Neural crest cell (in vitro differentiated cells): ENCODE data around the gene OR2T34. TPM values are rescaled to one million over a fixed set of nuclear protein-coding genes. Genes with fewer than 3 reads are reported as not detected.

Experiments used
- DNase-seq: peaks from one replicate; pipeline ENCODE4 v3.0.0; 2021; ENCODE audit warnings: low read depth, mixed read lengths, low spot score
- H3K27ac Mint-ChIP-seq: one replicate; pipeline ENCODE4 v1.8.0; 2021; ENCODE audit warnings: mild to moderate bottlenecking, mixed read lengths; ENCODE audit not compliant: unreplicated experiment
- H3K27me3 Mint-ChIP-seq: 2 replicates; pipeline ENCODE4 v1.8.0; 2021; ENCODE audit warnings: low read depth, mild to moderate bottlenecking, mixed read lengths
- H3K36me3 Mint-ChIP-seq: 2 replicates; pipeline ENCODE4 v1.8.0; 2021; ENCODE audit warnings: low read depth, mild to moderate bottlenecking, mixed read lengths
- H3K4me1 Mint-ChIP-seq: 2 replicates; pipeline ENCODE4 v1.8.0; 2021; ENCODE audit warnings: mixed read lengths
- H3K4me3 Mint-ChIP-seq: one replicate; pipeline ENCODE4 v1.8.0; 2021; ENCODE audit warnings: mild to moderate bottlenecking, mixed read lengths
- H3K9me3 Mint-ChIP-seq: 2 replicates; pipeline ENCODE4 v1.8.0; 2021; ENCODE audit warnings: mixed read lengths
- CTCF ChIP-seq: fragments of 200-600 bp; sonication (generic); conservative IDR thresholded peaks from 2 replicates; pipeline ENCODE4 v1.5.0; 2021; ENCODE audit warnings: antibody characterized with exemption, mild to moderate bottlenecking
- total RNA-seq: library from RNA; stranded (reverse); gene quantifications from 2 replicates; pipeline ENCODE4 v1.2.1, GENCODE V29; 2021

The OR2T34 gene
- total RNA-seq, 1 donor from 2014 or later = not detected

GRCh38 chr1:248611883-248612414, 37.4 kb upstream of the OR2T34 start:
- Mint-ChIP-seq H3K36me3 (peaks cover 11% of the 10 kb centered on the region), H3K9me3 (peaks cover 25% of the 10 kb centered on the region), H3K27me3 (no peaks in the 10 kb centered on the region), H3K4me1 (no peaks in the 10 kb centered on the region), H3K4me3 (no peak overlapping the region), H3K27ac (no peak overlapping the region)
- no peak for TF ChIP-seq CTCF
- no peak for DNase-seq

GRCh38 chr1:248610301-248610700, 35.7 kb upstream of the OR2T34 start:
- H3K36me3 Mint-ChIP-seq = peaks cover 13% of the 10 kb centered on the region
- H3K4me3 Mint-ChIP-seq = no peak overlapping the region
- no peaks in the 10 kb centered on the region for H3K27me3 Mint-ChIP-seq
- no peak overlapping the region for H3K27ac Mint-ChIP-seq
- no peak for TF ChIP-seq CTCF
- H3K9me3 Mint-ChIP-seq = peaks cover 32% of the 10 kb centered on the region
- H3K4me1 Mint-ChIP-seq = no peaks in the 10 kb centered on the region
- DNase-seq = no peak

- Mint-ChIP-seq H3K4me3 (no peak overlapping the region), H3K9me3 (peaks cover 19% of the 10 kb centered on the region), H3K4me1 (no peaks in the 10 kb centered on the region), H3K36me3 (peaks cover 8% of the 10 kb centered on the region), H3K27me3 (no peaks in the 10 kb centered on the region), H3K27ac (no peak overlapping the region)
- TF ChIP-seq CTCF = no peak
- no peak for DNase-seq
These were observed 24.8 kb upstream of the OR2T34 start for GRCh38 chr1:248599396-248599795.

- Mint-ChIP-seq H3K4me1 (no peaks in the 10 kb centered on the region), H3K27ac (no peak within 1 kb of the TSS), H3K36me3 (peaks cover 12% of the 10 kb centered on the region), H3K27me3 (no peaks in the 10 kb centered on the region), H3K9me3 (peaks cover 24% of the 10 kb centered on the region), H3K4me3 (no peak within 1 kb of the TSS)
- no peak for TF ChIP-seq CTCF
- no peak for DNase-seq
These were observed 23.0 kb upstream of the OR2T34 start, which contains the start of gene OR2T10 for GRCh38 chr1:248597589-248597988. Gene OR2T10 (minus strand): TSS chr1:248597700. CDS start chr1:248593768, 3,932 bp downstream.

- TF ChIP-seq CTCF = no peak
- DNase-seq = no peak
- no peaks in the 10 kb centered on the region for H3K4me1 Mint-ChIP-seq
- no peak overlapping the region for H3K4me3 Mint-ChIP-seq
- H3K9me3 Mint-ChIP-seq = peaks cover 20% of the 10 kb centered on the region
- peaks cover 5% of the 10 kb centered on the region for H3K36me3 Mint-ChIP-seq
- no peaks in the 10 kb centered on the region for H3K27me3 Mint-ChIP-seq
- H3K27ac Mint-ChIP-seq = no peak overlapping the region
These were observed 22.1 kb upstream of the OR2T34 start for GRCh38 chr1:248596615-248597014.
